HAP-1 (cell line): ENCODE results near the gene RASA4B.
A peak's percentile ranks its signal among the peaks of the same experiment; 100 is the strongest.

Experiments used
- DNase-seq, 2 experiments: peaks; one replicate each; pipeline ENCODE4 v3.0.0-alpha.2; 2016 to 2020; ENCODE audit warnings: low spot score in 2 of 2
- H3K27me3 ChIP-seq: fragments of 250-450 bp; sonication (Bioruptor Pico); 2 replicates; pipeline ENCODE4 v1.5.1; 2020; ENCODE audit warnings: low read depth, mild to moderate bottlenecking, moderate library complexity
- H3K36me3 ChIP-seq: fragments of 250-450 bp; sonication (Bioruptor Pico); replicated peaks from 2 replicates; pipeline ENCODE4 v1.5.1; 2020; ENCODE audit warnings: mild to moderate bottlenecking
- H3K4me1 ChIP-seq: fragments of 250-450 bp; sonication (Bioruptor Pico); 2 replicates; pipeline ENCODE4 v1.5.1; 2020; ENCODE audit warnings: mild to moderate bottlenecking
- H3K4me3 ChIP-seq: fragments of 250-450 bp; sonication (Bioruptor Pico); 2 replicates; pipeline ENCODE4 v1.5.1; 2020; ENCODE audit warnings: mild to moderate bottlenecking, moderate library complexity
- H3K9me3 ChIP-seq: fragments of 250-450 bp; sonication (Bioruptor Pico); 2 replicates; pipeline ENCODE4 v1.5.1; 2020; ENCODE audit warnings: mild to moderate bottlenecking, moderate library complexity
- in situ Hi-C: fragments of 300-500 bp; cut with MboI; formaldehyde crosslinking; loops from 3 replicates; pipeline ENCODE4 v1.14.3; 2020; ENCODE audit warnings: low sequenced_read_pairs, inconsistent platforms, mixed read lengths

The RASA4B gene

GRCh38 chr7:102445674-102446071 is 71.9 kb downstream of the RASA4B start:
- Histone ChIP-seq H3K4me3 (no peak overlapping the region), H3K36me3 (peaks cover 12% of the 10 kb centered on the region), H3K9me3 (no peaks in the 10 kb centered on the region), H3K27me3 (no peaks in the 10 kb centered on the region), H3K4me1 (peaks cover 5% of the 10 kb centered on the region)
- in situ Hi-C loops = no loop called here
- no peak for DNase-seq

GRCh38 chr7:102444961-102445673 is 72.5 kb downstream of the RASA4B start:
- no peak for DNase-seq
- Histone ChIP-seq H3K36me3 (peaks cover 15% of the 10 kb centered on the region), H3K9me3 (no peaks in the 10 kb centered on the region), H3K27me3 (no peaks in the 10 kb centered on the region), H3K4me3 (no peak overlapping the region), H3K4me1 (peaks cover 7% of the 10 kb centered on the region)
- in situ Hi-C loops = no loop called here

- Histone ChIP-seq H3K9me3 (no peaks in the 10 kb centered on the region), H3K27me3 (no peaks in the 10 kb centered on the region), H3K4me3 (no peak overlapping the region), H3K4me1 (peaks cover 11% of the 10 kb centered on the region), H3K36me3 (peaks cover 12% of the 10 kb centered on the region)
- in situ Hi-C loops = no loop called here
- peak in 1 of 2 experiments; percentile 63 for DNase-seq
Observed at GRCh38 chr7:102439963-102440795, 77.4 kb downstream of the RASA4B start.

GRCh38 chr7:102436118-102436517 is 81.5 kb downstream of the RASA4B start:
- Histone ChIP-seq H3K27me3 (no peaks in the 10 kb centered on the region), H3K36me3 (peaks cover 8% of the 10 kb centered on the region; the same call in 1 of the 2 replicates), H3K9me3 (no peaks in the 10 kb centered on the region), H3K4me1 (peaks cover 17% of the 10 kb centered on the region; the same call in 1 of the 2 replicates), H3K4me3 (no peak overlapping the region)
- in situ Hi-C loops = no loop called here
- DNase-seq = no peak

GRCh38 chr7:102434039-102434486 is 83.5 kb downstream of the RASA4B start:
- in situ Hi-C loops = no loop called here
- peaks cover 10% of the 10 kb centered on the region; the same call in 1 of the 2 replicates for H3K4me1 ChIP-seq
- no peaks in the 10 kb centered on the region for H3K27me3 ChIP-seq
- peaks cover 3% of the 10 kb centered on the region; the same call in 1 of the 2 replicates for H3K36me3 ChIP-seq
- no peaks in the 10 kb centered on the region for H3K9me3 ChIP-seq
- DNase-seq = no peak
- peak overlapping the region; percentile 72 for H3K4me3 ChIP-seq

- Histone ChIP-seq H3K9me3 (no peaks in the 10 kb centered on the region), H3K27me3 (no peaks in the 10 kb centered on the region), H3K4me3 (peak within 1 kb of the TSS; percentile 72), H3K4me1 (peaks cover 10% of the 10 kb centered on the region; the same call in 1 of the 2 replicates), H3K36me3 (no peaks in the 10 kb centered on the region)
- in situ Hi-C loops = no loop called here
- DNase-seq = peak; percentile 63 to 88
Observed at GRCh38 chr7:102433219-102434038, 84.1 kb downstream of the RASA4B start, which contains the start of gene ORAI2. Gene ORAI2, plus strand, starts transcription at chr7:102433575. Its CDS starts 5,382 bp downstream, at chr7:102438957.
